Epithelial cell of proximal tubule (primary cell): Measurements from ENCODE around the gene TRIM47. TPM values are rescaled to one million over a fixed set of nuclear protein-coding genes. Genes with fewer than 3 reads are reported as not detected.

Experiments used
- DNase-seq: peaks from one replicate; pipeline ENCODE4 v3.0.0-alpha.2; 2011; ENCODE audit warnings: low read depth
- H3K4me3 ChIP-seq: 2 replicates; pipeline ENCODE4 v1.5.1; 2011; ENCODE audit warnings: low read depth, mild to moderate bottlenecking, low read length
- CTCF ChIP-seq: conservative IDR thresholded peaks from 2 replicates; pipeline ENCODE4 v1.5.1; 2012; ENCODE audit warnings: low read depth, mild to moderate bottlenecking, low read length
- total RNA-seq: library from RNA; depleted of rRNA; stranded (reverse); fragments of >200 nt; gene quantifications from 2 replicates; pipeline ENCODE4 v1.2.3, GENCODE V29; 2015

Gene TRIM47
- total RNA-seq, 1 donor from 2014 or later, result 51.2 TPM

- DNase-seq, result no peak
- H3K4me3 ChIP-seq, result no peak overlapping the region
- TF ChIP-seq CTCF, result no peak
Measured at GRCh38 chr17:75840799-75841164, 37.6 kb downstream of the TRIM47 start.

GRCh38 chr17:75839942-75840798 lies 38.2 kb downstream of the TRIM47 start:
- H3K4me3 ChIP-seq, result no peak overlapping the region
- no peak for TF ChIP-seq CTCF
- no peak for DNase-seq

GRCh38 chr17:75838410-75838809 lies 40.0 kb downstream of the TRIM47 start:
- H3K4me3 ChIP-seq, result no peak overlapping the region
- TF ChIP-seq CTCF, result no peak
- no peak for DNase-seq

GRCh38 chr17:75837899-75838298 lies 40.5 kb downstream of the TRIM47 start:
- TF ChIP-seq CTCF, result no peak
- no peak overlapping the region for H3K4me3 ChIP-seq
- no peak for DNase-seq

- H3K4me3 ChIP-seq, result no peak overlapping the region
- no peak for TF ChIP-seq CTCF
- DNase-seq, result no peak
Measured at GRCh38 chr17:75836605-75837004, 41.8 kb downstream of the TRIM47 start.

GRCh38 chr17:75835654-75835987 lies 42.8 kb downstream of the TRIM47 start:
- H3K4me3 ChIP-seq, result no peak overlapping the region
- no peak for DNase-seq
- no peak for TF ChIP-seq CTCF
